Effector CD4-positive, alpha-beta T cell (primary cell): Measurements from ENCODE around the gene PHF5A.
"Not testable (repeated sequence)": the region's sequence is repeated elsewhere in the genome, so short reads cannot be mapped to it uniquely, and the experiment has no call there.

ENCODE experiments used
- DNase-seq: peaks from one replicate; pipeline ENCODE4 v3.0.0-alpha.2; 2020

The PHF5A gene

DNA sequence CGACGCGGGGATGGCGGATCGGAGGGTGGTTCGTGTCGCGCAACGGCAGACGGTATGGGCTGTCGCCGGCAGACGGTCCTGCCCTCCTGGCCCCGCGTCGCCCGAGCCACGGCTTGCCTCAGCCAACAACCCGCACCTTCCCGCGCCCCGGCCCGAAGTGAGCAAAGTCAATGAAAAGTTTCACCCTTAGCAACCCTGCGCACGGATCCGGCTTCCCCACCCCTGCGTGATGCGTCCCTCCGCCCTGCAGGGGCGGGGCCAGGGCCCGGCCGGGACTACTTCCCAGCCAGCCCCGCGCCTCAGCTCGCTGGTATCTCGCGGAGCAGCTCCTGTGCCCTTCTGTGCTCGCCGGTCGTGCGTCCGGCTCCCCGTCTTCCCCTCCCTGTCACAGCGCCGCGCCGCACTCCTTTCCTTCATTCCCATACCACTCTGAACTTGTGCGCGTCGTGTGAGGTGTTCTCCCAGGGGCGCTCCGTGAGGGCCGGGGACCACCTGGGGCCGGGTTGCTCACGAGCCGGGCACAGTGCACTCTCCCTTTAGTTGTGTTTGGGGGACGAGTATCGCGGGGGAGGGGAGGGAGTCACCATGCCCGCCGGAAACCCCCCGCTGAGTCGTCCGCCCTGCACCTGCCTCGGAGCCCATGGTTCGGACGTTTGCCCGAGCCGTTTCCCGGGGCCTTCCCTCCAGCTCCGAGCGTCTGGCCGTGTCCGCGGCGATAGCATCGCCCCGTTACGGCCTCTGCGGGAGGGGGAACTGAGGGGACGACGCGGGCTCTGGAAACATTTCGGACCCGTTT is 21.7 kb downstream of the PHF5A start, which contains the start of gene TOB2:
Gene TOB2, minus strand, starts transcription at position 163 of the 796 bp plus-strand sequence. CDS start 9,456 bp downstream, outside the sequence.
- peak; percentile 91 for DNase-seq

DNA sequence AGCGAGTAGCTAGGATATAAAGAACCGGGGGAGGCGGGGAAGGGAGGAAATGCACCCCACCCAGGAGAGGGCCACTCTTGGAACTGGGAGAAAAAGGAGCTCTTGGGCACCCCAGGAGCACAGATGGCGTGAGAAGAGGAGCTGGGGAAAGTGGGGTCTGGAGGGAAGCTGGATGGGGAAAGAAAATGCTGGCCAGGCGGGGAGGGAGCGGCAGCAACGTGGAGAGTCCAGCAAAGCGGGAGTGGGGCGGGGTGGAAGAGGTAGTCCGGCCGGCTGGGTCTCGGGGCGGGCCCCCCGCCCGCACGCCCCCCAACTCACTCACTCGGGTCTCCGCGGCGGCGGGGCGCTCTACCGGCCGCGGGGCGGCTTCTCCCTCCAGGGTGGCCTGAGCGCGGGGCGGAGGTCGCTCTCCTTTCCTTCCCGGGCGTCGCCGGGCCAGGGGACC is 22.4 kb downstream of the PHF5A start:
- no peak for DNase-seq

DNA sequence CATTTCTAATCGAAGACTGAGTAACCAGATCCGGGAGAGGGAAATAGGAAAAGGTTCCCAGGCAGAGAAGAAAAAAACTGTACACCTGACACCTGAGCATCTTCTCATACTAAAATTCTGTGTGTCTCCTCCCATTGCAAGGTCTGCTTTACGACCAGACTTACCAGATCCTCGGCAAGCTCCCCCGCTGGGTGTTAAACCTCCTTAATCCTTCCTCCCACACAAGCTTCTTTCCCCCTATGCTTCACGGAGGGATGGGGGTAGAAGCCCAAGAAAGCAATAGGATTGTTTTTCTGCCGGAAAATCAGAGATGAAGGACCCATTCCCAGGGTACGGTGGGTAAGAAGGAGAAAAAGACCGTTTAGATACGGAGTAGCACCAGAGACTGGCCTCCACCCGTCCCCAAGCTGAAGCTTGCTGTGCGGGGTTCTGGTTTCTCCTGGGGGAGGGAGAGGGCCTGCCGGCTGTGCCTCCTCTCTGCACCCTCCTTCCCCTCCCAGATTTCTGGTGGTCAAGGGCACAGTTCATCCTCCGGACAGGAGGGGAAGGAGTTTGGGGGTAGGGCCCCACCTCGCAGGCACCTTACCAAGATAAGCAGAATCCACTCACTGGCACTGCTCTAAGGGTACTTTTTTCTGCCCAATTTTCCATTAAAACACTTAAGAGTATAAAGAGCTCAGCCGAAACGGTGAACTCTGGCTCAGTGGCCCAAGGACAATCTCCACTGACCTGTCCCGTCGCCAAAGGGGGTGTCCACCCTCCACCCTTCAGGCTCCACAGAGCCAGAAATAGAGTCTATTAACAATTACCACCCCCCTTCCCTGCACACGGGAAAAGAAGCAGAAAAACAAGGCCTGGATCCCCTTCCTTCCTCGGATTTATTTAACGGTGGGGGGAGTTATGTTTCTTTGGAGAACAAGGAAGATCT is 23.1 kb downstream of the PHF5A start:
- peak; percentile 16 for DNase-seq

- DNase-seq = peak; percentile 68
Observed at GRCh38 chr22:41444360-41445128, 23.9 kb downstream of the PHF5A start.

DNA sequence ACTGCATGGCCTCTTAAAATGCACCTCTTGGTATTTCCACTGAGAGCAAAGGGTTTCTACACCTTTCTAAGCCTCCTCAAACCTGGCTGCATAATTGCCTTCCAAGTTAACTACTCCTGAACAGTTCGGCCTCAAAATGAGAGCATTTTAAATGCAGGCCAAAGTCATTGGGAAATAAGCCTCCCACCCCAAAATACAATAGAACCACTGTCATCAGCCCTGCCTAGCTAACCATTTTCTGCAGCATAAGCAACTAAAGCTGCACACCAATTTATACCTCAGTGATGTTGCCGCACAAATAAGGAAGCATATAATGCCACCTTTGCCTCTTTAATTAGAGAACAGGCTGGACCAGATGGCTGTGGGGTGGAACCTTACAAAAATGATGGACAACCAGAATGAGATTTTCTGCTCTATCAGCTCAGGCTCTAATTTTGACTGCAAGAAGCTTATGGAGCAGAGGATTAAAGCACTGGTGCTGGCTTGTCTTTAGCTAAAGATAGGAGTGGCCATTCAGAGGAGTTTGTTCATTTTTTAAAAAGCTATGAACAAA is 26.2 kb downstream of the PHF5A start:
- no peak for DNase-seq

DNA sequence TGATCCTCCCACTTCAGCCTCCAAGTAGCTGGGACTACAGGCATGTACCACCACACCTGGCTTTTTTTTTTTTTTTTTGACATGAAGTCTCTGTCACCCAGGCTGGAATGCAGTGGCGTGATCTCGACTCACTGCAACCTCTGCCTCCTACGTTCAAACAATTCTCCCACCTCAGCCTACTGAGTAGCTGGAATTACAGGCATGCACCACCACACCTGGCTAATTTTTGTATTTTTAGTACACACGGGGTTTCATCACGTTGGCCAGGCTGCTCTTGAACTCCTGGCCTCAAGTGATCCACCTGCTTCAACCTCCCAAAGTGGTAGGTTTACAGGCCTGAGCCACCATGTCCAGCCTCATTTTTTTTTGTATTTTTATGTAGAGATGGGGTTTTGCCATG is 28.0 kb downstream of the PHF5A start:
- not testable (repeated sequence) for DNase-seq

GRCh38 chr22:41437198-41437597 is 31.3 kb downstream of the PHF5A start:
- no peak for DNase-seq

GRCh38 chr22:41436322-41437113 is 32.0 kb downstream of the PHF5A start:
- no peak for DNase-seq

GRCh38 chr22:41435560-41435959 is 32.9 kb downstream of the PHF5A start:
- DNase-seq = no peak

- DNase-seq = not testable (repeated sequence)
Observed at GRCh38 chr22:41434361-41435003, 34.0 kb downstream of the PHF5A start.

GRCh38 chr22:41433480-41433879 is 35.0 kb downstream of the PHF5A start:
- DNase-seq = not testable (repeated sequence)

DNA sequence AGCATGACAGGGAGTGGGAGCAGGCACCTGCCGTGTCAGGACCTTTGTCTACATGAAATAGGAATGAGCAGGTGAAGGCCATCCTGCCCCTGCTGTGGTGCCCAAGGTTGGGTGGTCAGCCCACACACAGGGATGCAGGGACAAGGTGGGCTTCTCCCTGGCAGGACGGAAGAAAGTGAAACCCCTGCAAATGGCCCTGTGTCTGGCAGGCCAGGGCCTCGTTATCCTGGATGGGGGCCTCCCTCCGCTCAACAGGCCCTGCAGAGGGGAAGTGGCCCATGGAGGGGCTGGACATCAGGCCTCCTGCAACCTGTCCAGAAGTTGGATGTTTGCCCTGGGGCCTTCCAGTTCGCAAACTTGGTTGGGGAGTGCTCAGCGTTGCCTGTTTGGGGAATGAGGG is 36.8 kb downstream of the PHF5A start:
- DNase-seq = no peak

- DNase-seq = no peak
Observed at GRCh38 chr22:41429951-41430332, 38.5 kb downstream of the PHF5A start.

GRCh38 chr22:41429232-41429950 is 39.1 kb downstream of the PHF5A start:
- DNase-seq = no peak

DNA sequence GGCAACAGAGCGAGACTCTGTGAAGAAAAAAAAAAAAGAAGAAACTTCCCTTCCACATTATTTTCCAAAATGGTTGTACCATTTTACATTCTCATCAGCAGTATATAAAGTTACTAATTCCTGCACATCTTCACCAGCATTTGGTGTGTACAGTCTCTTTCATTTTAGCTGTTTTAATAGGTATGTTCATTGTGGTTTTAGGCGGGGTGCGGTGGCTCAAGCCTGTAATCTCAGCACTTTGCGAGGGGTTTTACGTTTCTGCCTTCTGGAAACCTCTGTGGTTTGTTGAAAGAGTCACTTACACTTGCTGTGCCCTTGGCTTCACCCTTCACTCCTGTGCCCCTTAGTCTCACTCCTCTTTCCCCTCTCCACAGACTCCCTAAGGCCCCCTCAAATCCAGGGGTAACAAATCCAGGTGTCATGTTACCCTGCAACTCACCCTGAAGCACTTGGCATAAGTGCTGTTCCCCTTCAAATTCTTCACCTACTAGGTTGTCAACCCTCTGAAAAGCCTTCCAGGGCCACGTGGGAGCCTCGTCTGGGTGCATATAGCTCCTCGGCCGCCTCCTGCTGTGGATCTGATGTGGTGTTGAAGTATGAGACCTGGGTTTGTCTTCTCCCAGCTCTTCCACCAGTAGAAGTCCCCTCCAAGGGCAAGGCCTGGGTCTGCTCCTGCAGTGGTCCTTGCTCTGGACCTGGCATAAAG is 42.7 kb downstream of the PHF5A start:
- DNase-seq = no peak

DNA sequence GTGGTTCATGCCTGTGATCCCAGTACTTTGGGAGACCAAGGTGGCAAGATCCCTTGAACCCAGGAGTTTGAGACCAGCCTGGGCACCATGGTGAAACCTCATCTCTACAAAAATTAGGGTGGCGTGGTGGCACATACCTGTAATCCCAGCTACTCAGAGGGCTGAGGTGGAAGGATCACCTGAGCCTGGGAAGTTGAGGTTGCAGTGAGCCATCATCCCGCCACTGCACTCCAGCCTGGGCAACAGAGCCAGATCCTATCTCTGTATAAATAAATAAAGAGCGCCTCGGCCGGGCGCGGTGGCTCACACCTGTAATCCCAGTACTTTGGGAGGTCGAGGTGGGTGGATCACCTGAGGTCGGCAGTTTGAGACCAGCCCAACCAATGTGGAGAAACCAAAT is 49.8 kb downstream of the PHF5A start:
- DNase-seq = no peak

DNA sequence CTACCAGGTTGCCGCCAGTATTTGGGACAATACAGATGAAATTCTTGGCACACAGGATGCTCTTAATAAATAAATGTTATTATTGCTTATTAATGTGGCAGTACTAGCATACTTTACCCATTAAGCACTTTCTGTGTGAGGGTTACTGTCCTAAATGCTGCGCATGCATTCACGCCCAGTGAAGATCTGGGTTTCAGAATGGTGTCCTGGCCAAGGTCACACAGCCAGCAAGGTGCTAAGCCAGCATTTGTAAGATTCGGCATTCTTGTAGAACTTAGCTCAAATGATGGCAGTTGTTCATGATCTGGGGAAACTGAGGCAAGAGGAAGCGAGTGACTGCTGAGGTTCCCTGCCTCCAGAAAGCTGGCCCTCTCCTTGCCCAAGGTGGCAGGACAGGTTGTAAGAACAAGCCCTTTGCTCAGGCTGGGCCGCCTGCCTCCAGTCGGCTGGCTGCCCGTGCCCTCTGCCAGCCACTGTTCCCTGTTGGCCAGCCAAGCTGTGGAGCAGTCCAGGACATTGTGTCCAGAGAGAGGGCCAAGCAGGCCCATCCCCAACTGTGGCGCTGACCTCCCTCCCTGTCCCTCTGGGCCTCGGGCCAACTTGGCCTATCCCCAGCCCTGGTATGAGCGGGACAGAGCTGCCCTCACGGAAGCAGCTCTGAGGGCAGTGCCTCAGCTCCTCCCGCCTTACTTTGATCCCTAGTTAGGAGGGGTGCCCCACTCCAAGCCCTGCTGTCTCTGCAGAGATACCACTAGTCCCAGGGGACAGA is 50.7 kb downstream of the PHF5A start:
- DNase-seq = no peak

DNA sequence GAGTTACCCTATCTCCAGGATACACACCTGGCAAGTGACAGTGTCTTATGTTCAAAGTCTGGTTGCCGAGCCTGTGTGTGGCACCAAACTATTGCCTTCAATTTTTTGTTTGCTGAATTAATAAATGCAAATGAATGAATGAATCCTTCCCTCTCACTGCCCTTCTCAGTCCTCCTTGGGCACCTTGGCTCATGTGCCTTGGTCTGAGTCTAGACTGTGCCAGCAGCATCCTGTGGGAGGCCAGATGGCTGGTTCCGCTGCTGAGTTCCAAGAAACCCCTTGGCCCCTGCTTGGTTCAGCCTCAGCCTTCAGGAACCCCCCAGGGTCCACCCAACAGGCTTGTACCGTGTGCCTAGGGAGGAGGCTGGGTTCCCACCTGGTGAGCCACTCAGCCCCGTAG is 52.9 kb downstream of the PHF5A start:
- no peak for DNase-seq
